Peyer's patch (tissue), 4 donors: ENCODE measurements around the gene BAZ2A.

Experiments used
- CTCF ChIP-seq, 6 experiments: fragments of 450-650 bp in 4 of 6; fragments of 200-600 bp in 2 of 6; sonication (generic) in 1 of 6; IDR thresholded peaks; one replicate each; pipeline ENCODE4 v1.5.1; 2017 to 2019; ENCODE audit warnings: antibody characterized with exemption in 6 of 6, mild to moderate bottlenecking in 3 of 6, moderate library complexity in 1 of 6
- POLR2A ChIP-seq, 2 donors: fragments of 450-650 bp; IDR thresholded peaks; one replicate each; pipeline ENCODE4 v1.5.1; 2017; ENCODE audit warnings: antibody characterized with exemption in 2 of 2, mild to moderate bottlenecking in 2 of 2, moderate library complexity in 2 of 2

GRCh38 chr12:56629459-56630179 is 507 bp downstream of the BAZ2A start:
- TF ChIP-seq POLR2A (IDR thresholded peaks at IDR 0.05) (no peak), CTCF (IDR thresholded peaks at IDR 0.05) (no peak)
